ENCODE data around the gene FMNL2.

Gene FMNL2

GRCh38 chr2:152452256-152452973 lies 117.4 kb downstream of the FMNL2 start:
- DNase-seq, result no peak

- DNase-seq, result no peak
Observed at GRCh38 chr2:152453129-152453911, 118.3 kb downstream of the FMNL2 start.

GRCh38 chr2:152454371-152454770 lies 119.4 kb downstream of the FMNL2 start:
- no peak for DNase-seq

- DNase-seq, result no peak
Observed at GRCh38 chr2:152454960-152455359, 120.0 kb downstream of the FMNL2 start.

GRCh38 chr2:152455738-152456137 lies 120.8 kb downstream of the FMNL2 start:
- DNase-seq, result no peak

- no peak for DNase-seq
Observed at GRCh38 chr2:152456262-152456661, 121.3 kb downstream of the FMNL2 start.

- no peak for DNase-seq
Observed at GRCh38 chr2:152458441-152458940, 123.5 kb downstream of the FMNL2 start.

GRCh38 chr2:152459091-152459490 lies 124.1 kb downstream of the FMNL2 start:
- no peak for DNase-seq

- DNase-seq, result no peak
Observed at GRCh38 chr2:152460567-152460966, 125.6 kb downstream of the FMNL2 start.

- DNase-seq, result no peak
Observed at GRCh38 chr2:152462120-152462519, 127.1 kb downstream of the FMNL2 start.

- no peak for DNase-seq
Observed at GRCh38 chr2:152462779-152463178, 127.8 kb downstream of the FMNL2 start.

GRCh38 chr2:152464851-152465470 lies 130.0 kb downstream of the FMNL2 start:
- no peak for DNase-seq

GRCh38 chr2:152465541-152465940 lies 130.6 kb downstream of the FMNL2 start:
- no peak for DNase-seq

GRCh38 chr2:152466041-152466440 lies 131.1 kb downstream of the FMNL2 start:
- no peak for DNase-seq

- DNase-seq, result no peak
Observed at GRCh38 chr2:152466980-152467676, 132.2 kb downstream of the FMNL2 start.

GRCh38 chr2:152467677-152468410 lies 132.9 kb downstream of the FMNL2 start:
- no peak for DNase-seq

GRCh38 chr2:152468899-152469692 lies 134.1 kb downstream of the FMNL2 start:
- DNase-seq, result no peak

- DNase-seq, result no peak
Observed at GRCh38 chr2:152470861-152471854, 136.2 kb downstream of the FMNL2 start.

GRCh38 chr2:152472481-152472887 lies 137.5 kb downstream of the FMNL2 start:
- no peak for DNase-seq

Data from femur (tissue), 1 donor.